Hepatocyte (in vitro differentiated cells): ENCODE data around the gene CCDC174.

Source experiments
- CTCF ChIP-seq: fragments of 200-600 bp; sonication (generic); IDR thresholded peaks from 2 replicates; pipeline ENCODE4 v1.5.1; 2016; ENCODE audit warnings: antibody characterized with exemption, mild to moderate bottlenecking; ENCODE audit not compliant: poor library complexity
- EZH2 ChIP-seq: fragments of 200-600 bp; sonication (generic); IDR thresholded peaks from 2 replicates; pipeline ENCODE4 v1.6.1; 2016; ENCODE audit warnings: antibody characterized with exemption, mild to moderate bottlenecking, borderline replicate concordance
- EZH2phosphoT487 ChIP-seq: fragments of 200-600 bp; sonication (generic); IDR thresholded peaks from one replicate; pipeline ENCODE4 v1.6.1; 2018; ENCODE audit warnings: antibody characterized with exemption, mild to moderate bottlenecking, low read depth, moderate library complexity; ENCODE audit not compliant: unreplicated experiment, severe bottlenecking

- TF ChIP-seq CTCF (no peak), EZH2 (no peak), EZH2phosphoT487 (no peak)
Observed at GRCh38 chr3:14699643-14700042, 48.1 kb downstream of the CCDC174 start.
